GM19043 (cell line): ENCODE measurements around the gene HRC.
"Not testable (repeated sequence)": the region's sequence is repeated elsewhere in the genome, so short reads cannot be mapped to it uniquely, and the experiment has no call there.

Experiments used
- ATAC-seq: cut with Tn5 transposase; IDR thresholded peaks from one replicate; pipeline ENCODE4 v1.9.1; 2021; ENCODE audit warnings: low read depth; ENCODE audit not compliant: unreplicated experiment

HRC gene, protein sequence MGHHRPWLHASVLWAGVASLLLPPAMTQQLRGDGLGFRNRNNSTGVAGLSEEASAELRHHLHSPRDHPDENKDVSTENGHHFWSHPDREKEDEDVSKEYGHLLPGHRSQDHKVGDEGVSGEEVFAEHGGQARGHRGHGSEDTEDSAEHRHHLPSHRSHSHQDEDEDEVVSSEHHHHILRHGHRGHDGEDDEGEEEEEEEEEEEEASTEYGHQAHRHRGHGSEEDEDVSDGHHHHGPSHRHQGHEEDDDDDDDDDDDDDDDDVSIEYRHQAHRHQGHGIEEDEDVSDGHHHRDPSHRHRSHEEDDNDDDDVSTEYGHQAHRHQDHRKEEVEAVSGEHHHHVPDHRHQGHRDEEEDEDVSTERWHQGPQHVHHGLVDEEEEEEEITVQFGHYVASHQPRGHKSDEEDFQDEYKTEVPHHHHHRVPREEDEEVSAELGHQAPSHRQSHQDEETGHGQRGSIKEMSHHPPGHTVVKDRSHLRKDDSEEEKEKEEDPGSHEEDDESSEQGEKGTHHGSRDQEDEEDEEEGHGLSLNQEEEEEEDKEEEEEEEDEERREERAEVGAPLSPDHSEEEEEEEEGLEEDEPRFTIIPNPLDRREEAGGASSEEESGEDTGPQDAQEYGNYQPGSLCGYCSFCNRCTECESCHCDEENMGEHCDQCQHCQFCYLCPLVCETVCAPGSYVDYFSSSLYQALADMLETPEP

DNA sequence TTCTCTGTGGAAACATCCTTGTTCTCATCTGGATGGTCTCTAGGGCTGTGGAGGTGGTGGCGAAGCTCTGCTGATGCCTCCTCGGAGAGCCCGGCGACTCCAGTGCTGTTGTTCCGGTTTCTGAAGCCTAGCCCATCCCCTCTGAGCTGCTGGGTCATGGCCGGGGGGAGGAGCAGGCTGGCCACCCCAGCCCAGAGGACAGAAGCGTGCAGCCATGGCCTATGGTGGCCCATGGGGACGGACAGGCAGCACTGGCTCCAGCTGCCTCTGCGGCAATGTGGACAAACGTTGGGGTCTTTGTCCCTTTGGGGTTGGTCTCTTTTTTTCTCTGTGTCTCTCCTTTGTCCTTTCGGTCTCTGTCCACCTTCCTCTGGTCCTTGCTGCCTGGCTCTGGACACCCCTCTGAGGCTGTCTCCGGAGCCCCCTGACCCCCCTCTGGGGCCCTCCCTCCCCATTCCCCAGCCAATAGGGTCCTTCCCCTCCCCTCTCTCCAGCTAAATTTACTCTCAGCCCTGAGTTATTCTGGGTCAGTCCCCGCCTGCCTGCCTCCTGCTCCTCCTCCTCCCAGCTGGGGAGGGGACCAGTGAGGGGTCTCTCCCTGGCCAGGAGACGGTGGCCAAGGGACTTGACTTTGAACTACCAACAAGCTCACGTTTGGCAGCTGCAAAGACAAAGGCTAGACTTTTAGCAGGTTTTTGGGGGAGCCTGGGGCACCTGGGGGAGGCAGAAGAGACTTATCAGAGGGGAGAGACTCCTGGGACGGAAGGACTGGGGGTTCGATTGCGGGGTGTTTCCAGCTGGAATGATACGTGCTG, at the start of gene HRC:
TSS of gene HRC (minus strand) at position 392 of the 815 bp plus-strand sequence. CDS start at position 233, 159 bp downstream.
- no peak for ATAC-seq

DNA sequence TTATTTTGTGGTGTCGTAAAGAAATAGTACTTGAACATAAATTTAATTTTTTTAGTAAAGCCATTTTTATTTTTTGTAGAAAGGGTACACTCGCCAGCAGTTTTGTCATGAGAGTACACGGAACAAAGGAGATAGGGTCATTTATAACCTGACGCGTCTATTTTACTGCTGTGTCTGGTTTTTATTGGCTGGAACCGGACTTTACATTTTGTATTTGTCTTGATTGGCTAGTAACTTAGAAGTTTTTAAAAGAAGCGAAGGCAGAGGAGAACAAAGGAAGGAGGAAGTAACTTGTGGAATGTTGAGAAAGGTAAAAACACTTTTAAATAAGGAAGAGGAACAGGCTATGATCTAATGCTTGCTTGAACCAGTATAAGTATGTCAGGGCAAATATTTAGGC, 45.8 kb upstream of the HRC start:
- ATAC-seq: no peak

DNA sequence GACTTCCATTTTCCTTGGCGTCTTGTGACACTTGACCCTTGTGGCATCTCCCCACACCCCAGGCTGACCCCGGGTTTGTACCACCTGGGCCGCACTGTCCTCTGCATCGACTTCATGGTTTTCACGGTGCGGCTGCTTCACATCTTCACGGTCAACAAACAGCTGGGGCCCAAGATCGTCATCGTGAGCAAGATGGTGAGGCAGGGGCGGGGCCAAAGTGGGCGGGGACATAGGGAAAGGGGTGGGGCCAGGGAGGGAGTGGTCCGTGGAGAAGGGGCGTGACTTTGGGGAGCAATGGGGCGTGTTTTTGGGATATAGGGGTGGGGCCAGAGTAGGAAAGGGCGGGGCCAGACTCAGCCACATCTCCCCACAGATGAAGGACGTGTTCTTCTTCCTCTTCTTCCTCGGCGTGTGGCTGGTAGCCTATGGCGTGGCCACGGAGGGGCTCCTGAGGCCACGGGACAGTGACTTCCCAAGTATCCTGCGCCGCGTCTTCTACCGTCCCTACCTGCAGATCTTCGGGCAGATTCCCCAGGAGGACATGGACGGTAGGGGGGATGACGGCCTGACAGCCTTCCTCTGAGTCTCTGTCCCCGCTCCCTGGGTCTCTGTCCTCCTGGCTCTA, 45.2 kb upstream of the HRC start:
- ATAC-seq: no peak

DNA sequence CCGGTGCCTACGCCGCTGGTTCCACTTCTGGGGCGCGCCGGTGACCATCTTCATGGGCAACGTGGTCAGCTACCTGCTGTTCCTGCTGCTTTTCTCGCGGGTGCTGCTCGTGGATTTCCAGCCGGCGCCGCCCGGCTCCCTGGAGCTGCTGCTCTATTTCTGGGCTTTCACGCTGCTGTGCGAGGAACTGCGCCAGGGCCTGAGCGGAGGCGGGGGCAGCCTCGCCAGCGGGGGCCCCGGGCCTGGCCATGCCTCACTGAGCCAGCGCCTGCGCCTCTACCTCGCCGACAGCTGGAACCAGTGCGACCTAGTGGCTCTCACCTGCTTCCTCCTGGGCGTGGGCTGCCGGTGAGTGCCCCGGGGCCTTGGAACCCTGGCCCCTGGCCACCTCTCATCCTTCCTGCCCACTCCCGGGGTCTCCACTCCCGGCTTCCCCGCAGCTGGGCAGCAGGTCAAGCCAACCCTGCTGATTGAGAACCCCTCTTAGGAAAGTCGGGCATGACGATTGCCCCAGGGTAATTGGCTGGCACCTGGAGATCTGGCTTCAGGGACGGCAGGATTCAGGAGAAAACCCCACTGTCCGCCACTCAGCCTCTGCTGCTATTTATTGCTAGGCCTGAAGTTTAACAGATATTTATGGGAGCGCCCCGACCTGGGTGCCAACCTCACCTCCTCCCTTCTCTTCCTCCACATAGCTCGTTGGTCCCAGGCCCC, 41.5 kb upstream of the HRC start:
- no peak for ATAC-seq

DNA sequence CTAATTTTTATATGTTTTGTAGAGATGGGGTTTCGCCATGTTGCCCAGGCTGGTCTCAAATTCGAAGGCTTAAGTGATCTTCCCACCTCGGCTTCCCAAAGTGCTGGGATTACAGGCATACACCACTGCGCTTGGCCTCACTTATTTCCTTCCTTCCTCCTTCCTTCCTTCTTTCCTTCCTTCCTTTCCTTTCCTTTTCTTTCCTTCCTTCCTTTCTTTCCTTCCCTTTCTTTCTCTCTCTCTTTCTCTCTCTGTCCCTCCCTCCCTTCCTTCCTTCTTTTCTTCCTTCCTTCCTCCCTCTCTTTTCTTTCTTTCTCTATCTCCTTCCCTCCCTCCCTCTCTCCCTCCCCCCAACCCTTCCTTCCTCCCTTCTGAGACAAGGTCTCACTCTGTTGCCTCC, 39.2 kb upstream of the HRC start:
- ATAC-seq: no peak

DNA sequence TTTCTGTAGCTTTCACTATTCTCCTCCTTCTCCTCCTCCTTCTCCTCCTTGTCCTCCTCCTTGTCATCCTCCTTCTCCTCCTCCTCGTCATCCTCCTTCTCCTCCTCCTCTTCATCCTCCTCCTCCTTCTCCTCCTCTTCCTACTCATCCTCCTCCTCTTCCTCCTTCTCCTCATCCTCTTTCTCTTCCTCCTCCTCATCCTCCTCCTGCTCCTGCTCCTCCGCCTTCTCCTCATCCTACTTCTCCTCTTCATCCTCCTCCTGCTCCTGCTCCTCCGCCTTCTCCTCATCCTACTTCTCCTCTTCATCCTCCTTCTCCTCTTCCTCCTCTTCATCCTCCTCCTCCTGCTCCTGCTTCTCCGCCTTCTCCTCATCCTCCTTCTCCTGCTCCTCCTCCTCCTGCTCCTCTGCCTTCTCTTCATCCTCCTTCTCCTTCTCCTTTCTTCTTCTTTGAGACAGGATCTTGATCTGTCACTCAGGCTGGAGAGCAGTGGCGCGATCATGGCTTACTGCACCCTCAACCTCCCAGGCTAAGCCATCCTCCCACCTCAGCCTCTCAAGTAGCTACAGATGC, 38.7 kb upstream of the HRC start:
- no peak for ATAC-seq

DNA sequence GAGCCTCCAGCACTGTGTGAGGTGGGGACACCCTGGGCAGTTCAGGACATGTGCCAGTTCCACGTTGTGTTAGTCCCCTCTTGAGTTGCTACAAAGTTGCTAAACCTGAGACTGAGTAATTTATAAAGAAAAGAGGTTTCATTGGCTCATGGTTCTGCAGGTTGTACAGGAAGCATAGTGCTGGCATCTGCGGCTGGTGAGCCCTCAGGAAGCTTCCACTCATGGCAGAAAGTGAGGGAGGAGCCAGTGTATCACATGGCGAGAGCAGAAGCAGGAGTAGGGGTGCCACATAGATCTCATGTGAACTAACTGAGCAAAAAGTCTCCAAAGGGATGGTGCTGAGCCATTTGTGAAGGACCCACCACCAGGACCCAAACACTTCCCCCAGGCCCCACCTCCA, 35.6 kb upstream of the HRC start:
- ATAC-seq: no peak

DNA sequence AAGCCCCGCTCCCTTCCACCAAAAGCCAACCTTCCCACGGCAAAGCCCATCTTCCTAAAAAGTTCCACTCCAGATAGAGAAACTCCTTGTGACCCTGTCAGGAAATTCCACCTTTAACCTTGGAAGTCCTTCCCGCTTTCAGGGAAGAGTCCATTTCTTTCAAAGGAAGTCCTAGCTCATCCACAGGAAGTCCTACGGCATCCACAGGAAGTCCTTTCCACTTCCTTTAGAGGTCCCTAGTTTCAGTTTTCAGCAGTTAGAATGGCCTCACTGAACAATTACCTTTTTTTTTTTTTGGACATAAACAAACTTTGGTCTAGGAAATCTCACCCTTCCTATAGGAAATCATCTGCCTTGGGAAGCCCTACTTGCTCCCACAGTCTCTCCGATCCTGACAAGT, 34.1 kb upstream of the HRC start:
- ATAC-seq: no peak

DNA sequence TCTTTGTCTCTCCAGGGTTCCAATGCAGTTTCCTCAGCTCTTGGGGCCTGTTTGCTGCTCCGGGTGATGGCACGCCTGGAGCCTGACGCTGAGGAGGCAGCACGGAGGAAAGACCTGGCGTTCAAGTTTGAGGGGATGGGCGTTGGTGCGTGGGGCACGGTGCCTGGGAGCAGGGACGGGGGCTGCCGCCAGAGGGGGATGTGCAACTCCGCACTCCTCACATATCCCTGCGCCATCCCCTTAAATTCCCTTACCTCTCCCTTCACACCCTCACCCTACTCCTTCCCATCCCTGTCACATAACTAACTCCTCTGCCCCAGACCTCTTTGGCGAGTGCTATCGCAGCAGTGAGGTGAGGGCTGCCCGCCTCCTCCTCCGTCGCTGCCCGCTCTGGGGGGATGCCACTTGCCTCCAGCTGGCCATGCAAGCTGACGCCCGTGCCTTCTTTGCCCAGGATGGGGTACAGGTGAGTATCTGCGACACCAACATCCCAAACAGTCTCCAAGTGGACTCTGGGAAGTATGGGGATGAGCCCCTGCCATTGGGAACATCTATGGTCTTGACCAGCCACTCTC, 33.5 kb upstream of the HRC start:
- no peak for ATAC-seq

DNA sequence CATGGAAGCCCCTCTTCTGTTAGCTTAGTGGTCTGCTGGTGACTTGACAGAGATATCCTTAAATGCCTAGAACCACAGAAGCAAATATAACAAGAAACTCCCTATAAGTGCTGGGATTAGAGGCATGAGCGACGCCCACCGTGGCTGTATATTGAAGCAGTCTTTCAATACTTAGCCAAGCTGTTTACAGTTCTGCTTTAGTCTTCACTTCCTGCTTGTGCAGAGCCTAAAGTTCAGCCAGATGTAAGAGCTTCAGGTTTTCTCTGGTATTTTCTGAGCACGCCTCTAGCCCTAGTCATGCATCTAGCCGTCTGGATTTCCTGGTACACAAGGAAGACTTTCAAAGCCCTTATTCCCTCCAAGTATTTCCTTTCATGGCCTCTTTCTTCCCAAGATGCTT, 30.9 kb upstream of the HRC start:
- no peak for ATAC-seq

DNA sequence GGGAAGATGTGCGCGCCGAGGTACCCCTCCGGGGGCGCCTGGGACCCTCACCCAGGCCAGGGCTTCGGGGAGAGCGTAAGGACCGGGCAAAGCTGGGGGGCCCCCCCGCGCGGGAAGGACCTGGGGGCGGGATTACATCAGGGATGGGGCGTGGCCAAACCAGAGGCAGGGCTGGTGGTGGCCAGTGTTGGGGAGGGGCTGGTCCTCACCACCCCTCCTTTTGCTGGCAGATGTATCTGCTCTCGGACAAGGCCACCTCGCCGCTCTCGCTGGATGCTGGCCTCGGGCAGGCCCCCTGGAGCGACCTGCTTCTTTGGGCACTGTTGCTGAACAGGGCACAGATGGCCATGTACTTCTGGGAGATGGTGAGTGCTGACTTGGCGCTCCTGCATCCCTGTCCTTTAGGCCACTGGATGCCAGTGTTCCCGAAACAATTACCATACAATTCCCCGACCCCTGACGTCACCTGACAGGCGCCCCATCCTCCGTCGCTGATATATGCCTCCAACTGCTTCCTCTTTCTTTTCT, 27.7 kb upstream of the HRC start:
- no peak for ATAC-seq

DNA sequence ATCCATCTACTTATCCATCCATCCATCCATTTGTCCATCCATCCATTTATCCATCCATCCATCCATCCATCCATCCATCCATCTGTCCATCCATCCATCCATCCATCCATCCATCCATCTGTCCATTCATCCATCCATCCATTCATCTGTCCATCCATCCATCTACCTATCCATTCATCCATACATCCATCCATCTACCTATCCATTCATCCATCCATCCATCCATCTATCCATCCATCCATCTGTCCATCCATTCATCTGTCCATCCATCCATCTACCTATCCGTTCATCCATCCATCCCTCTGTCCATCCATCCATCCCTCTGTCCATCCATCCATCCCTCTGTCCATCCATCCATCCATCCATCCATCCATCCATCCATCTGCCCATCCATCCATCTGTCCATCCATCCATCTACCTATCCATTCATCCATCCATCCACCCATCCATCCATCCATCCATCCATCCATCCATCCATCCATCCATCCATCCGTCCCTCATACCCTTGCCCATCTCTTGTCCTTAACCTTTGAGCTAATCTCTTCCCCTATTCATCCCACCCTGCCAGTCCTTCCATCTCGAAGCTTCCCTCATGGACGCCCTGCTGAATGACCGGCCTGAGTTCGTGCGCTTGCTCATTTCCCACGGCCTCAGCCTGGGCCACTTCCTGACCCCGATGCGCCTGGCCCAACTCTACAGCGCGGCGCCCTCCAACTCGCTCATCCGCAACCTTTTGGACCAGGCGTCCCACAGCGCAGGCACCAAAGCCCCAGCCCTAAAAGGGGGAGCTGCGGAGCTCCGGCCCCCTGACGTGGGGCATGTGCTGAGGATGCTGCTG, 27.0 kb upstream of the HRC start:
- not testable (repeated sequence) for ATAC-seq

DNA sequence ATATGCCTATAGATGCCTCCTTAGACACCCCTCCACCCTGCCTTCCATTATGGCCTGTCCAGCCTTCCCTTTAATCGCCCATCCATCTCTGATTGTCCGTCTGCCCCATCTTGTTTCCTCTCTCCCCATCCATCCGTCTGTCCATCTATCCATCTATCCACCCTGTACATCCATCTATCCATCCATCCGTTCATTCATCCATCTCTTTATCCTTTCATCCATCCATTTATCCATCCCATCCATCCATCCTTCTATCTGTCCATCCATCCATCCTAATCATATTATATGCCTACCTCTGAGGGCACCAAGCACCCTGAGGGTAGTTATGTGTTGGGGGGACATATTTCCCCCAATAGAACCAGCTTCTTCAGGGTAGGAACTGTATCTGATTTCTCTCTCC, 25.5 kb upstream of the HRC start:
- ATAC-seq: no peak

DNA sequence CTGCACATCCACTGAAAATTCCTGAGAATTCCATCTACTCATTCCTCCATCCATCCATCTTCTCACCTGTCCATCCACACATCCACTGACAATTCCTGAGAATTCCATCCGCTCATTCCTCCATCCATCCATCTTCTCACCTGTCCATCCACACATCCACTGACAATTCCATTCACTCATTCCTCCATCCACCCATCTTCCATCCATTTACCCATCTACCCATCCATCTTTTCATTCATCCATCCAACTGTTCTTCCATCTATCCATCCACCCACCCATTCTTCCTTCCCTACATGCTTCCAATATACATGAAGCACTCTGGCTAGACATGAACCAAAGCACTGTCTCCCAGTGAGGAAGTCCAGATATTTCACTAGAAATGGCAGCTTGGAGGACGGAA, 18.0 kb upstream of the HRC start:
- no peak for ATAC-seq

DNA sequence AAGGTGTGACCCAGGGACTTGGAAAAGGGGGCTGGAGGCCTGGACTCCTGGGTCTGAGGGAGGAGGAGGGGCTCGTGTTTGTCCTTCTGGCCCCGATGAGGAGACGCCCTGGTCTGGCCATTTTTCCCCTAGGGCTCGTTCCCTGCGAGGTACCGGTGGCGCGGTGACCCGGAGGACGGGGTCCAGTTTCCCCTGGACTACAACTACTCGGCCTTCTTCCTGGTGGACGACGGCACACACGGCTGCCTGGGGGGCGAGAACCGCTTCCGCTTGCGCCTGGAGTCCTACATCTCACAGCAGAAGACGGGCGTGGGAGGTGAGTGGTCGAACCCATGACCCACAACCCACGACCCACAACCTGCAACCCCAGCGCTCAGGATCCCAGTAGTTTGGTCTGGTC, 13.2 kb upstream of the HRC start:
- no peak for ATAC-seq

DNA sequence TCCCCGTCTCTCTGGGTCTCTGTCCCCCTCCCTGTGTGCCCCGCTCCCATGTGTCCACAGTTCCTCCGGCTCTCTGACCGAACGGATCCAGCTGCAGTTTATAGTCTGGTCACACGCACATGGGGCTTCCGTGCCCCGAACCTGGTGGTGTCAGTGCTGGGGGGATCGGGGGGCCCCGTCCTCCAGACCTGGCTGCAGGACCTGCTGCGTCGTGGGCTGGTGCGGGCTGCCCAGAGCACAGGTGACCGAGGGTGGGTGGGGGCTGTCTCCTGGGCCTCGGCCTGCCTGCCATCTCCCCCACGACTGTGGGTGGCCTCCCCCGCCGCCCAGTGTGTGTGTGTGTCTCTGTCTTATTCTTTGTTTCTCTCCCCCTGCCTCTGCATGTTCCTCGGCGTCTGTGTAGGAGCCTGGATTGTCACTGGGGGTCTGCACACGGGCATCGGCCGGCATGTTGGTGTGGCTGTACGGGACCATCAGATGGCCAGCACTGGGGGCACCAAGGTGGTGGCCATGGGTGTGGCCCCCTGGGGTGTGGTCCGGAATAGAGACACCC, 12.7 kb upstream of the HRC start:
- ATAC-seq: no peak

DNA sequence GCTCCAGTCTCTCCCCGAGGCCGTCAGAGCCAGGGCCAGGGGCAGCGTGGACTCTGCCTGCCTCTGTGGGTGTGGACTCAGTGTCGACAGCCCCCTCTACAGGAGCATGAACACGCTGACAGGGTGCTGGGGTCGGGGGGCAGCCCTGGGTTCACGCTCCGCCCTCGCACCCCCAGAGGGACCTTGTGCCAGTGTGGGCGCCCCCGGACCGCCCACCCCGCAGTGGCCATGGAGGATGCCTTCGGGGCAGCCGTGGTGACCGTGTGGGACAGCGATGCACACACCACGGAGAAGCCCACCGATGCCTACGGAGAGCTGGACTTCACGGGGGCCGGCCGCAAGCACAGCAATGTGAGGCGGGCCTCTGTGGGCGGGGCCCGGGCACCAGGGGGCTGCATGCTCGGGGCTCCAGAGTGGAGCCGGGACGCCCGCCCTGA, 10.7 kb upstream of the HRC start:
- ATAC-seq: no peak

DNA sequence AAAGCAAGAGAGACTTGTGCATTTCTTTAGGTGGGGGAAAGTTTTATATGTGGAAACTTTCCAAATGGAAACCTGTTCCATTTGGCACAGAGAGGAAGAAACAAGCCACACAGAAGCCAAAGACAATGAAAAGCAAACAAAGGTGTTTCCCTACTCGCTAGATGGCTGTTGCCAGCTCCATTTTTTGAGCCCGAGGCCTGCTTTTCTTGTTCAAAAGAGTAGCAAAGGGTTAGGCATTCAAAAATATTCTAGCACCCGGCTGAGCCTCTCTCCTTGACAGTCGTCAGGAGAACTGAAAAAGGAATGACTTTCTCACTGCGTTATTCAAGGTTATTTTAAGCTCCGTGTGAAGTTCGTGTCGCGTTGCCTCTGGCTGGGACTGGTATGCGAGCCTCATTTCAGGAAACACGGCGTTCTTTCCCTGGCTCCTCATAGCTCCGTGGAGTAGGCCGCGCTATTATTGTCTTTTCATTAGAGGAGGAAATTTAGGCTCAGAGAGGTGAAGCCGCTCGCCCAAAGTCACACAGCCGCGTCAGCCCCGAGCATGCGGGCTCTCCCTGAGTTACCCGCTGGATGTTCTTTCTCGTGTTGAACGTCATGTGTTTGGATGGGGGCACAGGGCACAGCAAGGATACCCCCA, 10.0 kb upstream of the HRC start:
- no peak for ATAC-seq
